NCI-H2196 treated with DMSO at 0.1 percent for 48 hours (cell line): ENCODE data around the gene KASH5.
A peak's percentile ranks its signal among the peaks of the same experiment; 100 is the strongest.

ENCODE experiments used
- DNase-seq: peaks from one replicate; lab custom pipeline; 2025; ENCODE audit not compliant: unreplicated experiment; lab: John Stamatoyannopoulos, UW

KASH5 gene

DNA sequence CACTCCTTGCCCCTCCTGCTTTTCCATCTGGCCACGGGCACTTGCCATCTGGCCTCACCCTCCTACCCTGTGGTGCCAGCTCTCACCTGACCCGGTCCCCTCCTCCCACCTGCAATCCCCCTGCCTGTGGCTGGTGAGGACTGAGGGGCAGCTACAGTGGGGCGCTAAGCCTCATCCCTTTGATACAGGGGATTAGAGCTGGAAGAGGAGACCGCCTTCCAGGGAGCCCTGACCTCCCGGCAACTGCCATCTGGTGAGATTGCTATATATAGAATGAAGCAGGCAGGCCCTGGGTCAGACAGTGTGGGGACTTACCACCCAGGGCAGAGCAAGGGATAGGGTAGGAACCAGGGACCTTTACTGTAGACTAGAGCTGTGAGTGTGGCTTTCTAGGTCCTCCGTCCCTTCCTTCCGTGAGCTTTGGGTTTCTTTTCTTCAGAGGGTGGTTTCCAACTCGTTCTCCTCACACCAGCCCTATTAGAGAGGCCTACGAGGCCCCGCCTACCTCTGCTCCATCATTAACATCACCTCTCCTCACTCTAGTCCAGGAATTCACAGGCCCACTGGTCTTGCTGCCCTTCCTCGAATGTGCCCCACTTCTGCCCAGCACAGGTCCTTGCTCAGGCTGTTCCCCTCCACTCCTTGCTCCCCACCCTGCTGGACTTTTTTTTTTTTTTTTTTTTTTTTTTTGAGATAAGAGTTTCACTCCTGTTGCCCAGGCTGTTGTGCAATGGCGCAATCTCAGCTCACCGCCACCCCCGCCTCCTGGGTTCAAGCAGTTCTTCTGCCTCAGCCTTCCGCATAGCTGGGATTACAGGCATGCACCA lies 7.7 kb downstream of the KASH5 start:
- no peak for DNase-seq

DNA sequence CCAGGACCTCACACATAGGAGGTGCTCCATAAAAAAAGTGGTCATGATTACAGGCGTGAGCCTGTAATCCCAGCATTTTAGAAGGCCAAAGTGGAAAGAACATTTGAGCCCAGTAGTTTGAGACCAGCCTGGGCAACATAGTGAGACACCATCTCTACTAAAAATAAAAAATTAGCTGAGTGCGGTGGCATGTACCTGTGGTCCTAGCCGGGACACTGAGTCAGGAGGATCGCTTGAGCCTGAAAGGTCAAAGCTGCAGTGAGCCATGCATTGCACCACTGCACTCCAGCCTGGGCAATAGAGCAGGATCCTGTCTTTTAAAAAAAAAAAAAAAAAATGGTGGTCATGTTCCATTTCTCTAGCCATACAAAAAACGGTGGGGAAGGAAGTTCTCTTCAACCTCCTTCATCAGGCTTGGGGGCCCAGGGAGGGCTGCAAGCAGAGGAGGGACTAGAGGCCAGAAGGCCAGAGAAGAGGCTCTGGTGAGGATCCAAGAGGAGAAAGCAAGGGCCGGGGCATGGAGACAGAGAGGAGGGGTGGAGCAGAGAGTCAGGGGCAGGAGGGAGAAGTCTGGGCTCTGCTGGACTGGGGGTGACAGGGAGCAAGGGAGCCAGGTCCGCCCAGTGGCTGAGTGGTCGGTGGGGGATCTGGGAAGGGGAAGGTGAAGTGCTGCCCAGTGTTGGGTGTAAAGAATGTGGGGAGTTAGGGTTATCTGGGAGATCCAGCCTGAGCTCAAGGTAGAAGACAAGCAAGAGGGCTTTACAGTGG lies 8.9 kb downstream of the KASH5 start:
- no peak for DNase-seq

DNA sequence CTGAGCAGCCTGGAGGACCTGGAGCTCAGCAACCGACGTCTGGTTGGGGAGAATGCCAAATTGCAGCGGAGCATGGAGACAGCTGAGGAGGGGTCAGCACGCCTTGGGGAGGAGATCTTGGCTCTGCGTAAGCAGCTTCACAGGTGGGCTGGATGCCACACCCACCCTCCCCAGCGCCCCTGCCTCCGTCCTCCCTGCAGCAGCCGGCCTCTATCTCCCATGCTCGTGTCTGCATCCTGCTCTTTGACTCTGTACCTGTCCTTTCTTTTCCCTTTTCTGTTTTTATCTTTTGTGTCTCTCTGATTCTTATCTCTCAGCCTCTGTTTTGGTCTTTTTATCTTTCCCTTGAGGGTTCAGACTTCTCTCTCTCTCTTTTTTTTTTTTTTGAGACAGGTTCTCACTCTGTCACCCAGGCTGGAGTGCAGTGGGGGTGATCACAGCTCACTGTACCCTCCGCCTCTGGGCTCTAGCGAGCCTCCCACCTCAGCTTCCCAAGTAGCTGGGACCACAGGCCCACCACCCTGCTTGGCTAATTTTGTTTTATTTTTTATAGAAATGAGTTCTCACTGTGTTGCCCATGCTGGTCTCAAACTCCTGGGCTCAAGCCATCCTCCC lies 10.1 kb downstream of the KASH5 start:
- DNase-seq, result no peak

DNA sequence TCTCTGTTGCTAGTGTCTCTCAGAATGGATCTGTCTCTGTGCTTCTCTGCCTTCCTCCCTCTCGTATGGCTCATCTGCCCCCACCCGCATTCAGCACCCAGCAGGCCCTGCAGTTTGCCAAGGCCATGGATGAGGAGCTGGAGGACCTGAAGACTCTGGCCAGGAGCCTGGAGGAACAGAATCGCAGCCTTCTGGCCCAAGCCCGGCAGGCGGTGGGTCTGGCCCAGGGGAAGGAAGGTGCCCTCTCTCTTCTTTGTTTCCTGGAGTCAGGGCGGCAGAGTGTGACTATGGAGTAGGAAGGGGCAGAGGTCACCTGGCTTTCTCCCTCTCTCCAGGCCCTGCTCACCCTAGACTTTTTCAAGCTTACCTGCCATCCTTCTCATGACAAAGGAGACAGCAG lies 10.9 kb downstream of the KASH5 start:
- DNase-seq, result no peak

DNA sequence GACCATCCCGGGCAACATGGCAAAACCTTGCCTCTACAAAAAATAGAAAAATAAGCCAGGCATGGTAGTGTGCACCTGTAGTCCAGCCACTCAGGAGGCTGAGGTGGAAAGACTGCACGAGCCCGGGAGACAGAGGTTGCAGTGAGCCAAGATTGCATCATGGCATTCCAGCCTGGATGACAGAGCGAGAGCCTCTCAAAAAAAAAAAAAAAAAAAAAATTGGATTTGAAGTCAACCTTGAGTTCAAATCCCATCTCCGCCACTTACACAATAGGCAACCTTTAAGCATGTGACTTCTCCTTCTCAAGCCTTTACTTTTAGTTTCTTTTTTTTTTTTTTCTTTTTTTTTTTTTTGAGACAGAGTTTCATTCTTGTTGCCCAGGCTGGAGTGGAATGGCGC lies 12.0 kb downstream of the KASH5 start:
- DNase-seq, result no peak

DNA sequence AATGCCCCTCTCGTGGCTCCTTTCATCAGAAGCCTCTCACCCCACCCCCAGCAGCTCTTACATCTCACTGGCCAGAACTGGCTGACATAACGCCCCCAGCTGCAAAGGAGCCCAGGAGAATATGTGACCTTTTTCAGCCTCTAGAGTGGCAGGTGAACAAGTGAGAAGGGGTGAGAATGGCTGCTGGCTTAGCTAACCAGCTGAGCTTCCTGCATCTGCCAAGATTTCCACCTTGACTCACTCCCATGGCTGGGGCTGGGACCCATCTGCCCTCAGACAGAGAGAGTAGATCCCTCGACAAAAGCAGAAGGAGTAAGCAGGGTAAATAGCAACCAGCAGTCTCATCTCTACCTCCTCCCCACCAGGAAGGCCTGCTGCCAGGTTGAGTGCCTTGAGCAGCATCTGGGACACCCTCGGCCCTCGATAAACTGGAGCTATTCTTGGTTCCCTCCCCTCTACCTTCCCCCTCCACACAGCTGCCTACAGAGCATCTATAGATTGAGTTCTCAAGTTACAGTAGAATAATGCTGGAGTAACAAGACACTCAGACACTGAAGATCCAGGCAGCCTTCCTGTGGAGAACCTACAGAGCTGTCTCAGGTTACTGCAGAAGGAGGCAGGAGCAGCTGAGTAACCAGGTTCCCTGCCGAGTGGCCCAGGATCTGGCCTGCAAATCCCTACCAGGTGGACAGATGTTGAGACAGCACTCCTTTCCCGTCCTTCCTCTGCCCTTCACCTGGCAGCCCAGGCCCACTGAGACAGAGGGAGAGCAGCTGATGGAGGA lies 15.5 kb downstream of the KASH5 start:
- peak; percentile 97 for DNase-seq

DNA sequence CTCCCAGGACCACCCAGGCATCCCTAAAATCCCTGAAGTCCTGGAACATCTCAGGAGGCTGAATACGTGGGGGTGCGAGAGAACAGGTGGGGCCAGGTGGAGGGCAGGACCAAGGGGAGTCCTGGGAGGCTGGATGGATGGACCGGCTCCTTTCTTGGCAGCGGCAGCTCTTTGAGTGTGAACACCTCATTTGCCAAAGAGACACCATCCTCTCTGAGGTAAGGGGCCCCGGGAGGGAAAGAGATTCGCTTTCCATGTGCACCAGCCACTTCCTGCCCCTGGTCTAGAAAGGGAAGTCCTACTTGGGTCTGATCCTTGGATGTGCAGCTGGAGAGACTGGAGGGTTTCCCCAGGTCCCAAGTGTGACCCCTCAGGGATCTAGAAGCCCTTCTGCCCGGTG lies 19.0 kb downstream of the KASH5 start:
- no peak for DNase-seq

DNA sequence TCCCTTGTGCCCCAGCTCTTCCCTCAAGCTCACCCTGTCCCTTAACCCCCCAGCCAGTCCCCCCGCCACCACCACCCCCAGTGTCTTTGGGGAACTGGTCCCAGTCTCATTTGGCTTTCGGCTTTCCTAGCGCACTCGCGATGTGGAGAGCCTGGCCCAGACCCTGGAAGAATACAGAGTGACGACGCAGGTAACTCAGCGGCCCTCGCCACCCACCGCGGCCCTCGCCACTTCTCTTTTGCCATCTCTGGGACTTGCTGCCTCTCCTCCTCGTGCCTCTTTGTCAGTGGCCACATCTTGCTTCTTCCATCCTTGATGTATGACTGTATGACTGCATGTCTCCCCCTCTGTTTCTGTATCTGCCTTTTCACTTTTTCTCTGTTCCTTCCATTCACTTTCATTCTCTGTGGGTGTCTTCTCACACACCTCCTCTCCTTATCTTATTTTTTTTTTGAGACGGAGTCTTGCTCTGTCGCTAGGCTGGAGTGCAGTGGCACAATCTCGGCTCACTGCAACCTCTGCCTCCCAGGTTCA lies 19.5 kb downstream of the KASH5 start:
- no peak for DNase-seq

DNA sequence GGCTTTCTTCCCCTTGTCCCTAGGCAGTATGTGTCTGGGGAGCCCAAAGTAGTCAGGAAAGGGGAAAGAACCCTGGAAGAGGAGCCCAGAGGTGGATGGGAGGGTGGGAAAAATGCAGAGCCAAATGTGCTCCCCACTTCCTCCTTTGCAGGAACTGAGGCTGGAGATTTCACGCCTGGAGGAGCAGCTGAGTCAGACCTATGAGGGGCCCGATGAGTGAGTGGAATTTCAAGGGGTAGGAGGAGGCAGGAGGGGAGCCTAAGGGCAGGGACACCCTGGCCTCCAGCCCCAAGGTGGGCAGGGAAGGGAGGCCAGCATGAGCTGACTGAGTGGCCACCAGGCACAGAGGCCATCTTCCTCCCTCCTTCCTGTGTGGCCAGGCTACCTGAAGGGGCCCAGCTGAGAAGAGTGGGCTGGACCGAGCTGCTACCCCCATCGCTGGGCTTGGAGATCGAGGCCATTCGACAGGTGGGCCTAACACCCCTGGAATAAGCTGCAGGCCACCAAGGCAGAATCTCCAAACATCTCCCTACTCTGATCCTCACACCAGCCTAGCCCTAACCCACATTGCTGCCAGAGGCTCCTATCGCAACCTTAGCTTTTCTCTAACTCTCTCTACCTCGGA lies 20.9 kb downstream of the KASH5 start:
- DNase-seq, result no peak

DNA sequence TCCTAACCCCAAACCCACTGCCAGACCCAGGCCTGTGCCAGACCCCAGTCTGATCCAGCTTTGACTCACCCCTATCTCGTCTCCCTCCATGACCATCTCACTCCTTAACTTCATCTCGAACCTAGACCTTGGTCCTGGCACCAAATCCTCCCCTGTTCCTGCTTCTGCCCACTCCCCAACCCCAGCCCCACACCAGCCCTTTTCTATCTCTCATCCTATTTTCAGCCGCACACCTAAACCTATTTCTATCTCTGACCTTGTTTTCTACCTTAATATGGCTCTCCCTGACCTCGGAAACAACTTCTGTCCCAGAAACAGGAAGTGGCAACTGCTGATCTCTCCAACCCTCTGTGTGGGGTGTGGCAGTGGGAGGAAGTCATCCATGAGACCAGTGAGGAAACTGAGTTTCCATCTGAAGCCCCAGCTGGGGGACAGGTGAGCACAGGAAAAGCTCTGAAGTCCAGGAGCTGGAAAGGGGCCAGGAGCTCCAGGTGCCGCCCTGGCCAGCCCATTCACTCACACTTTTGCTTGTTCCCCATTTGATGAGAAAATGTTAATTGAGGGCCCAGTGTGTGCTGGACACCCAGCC lies 21.5 kb downstream of the KASH5 start:
- no peak for DNase-seq

DNA sequence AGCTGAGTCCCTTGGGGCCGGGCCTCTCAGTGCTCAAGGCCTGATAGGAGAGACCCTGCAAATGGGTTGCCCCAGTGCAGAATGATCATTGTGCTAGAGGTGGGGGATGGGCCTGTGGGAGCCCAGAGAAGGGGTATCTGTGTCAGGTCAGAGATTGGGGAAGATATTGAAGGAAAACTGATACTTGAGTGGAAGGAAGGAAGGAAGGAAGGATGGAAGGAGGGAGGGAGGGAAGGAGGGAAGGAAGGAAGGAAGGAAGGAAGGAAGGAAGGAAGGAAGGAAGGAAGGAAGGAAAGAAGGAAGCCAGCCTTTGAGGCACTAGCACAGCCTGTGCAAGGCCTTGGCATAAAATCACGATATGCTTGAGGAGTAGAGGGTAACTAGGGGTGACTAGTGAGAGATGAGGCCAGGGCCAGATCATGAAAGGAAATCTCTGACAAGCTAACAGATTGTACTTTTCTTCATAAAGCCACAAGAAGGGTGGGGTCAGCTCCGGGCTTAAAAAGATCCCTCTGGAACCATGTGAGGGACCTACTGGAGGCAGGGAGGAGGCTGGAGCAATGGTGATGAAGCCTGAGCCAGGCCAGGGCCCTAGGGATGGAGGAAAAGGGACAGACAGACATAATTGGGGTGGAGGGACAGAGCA lies 23.8 kb downstream of the KASH5 start:
- no peak for DNase-seq

DNA sequence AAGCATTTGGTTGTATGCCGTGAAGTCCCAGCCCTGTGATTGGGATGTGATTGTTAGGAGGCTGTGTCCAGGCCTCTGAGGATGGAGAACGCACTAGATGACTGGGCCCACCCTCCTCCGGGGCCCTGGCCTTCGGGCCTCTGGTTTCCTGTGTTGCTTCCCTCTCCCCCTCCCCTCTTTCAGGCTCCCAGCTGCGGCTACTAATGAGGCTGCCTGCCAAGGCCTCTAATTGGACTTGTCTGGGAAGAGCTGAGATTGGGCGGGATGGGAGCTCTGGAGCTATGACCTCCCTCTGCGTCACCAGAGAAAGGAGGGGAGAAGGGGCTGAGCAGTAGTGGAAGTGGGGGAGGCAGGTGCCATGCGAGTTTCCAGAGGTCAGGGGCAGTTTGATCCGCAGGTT lies 25.3 kb downstream of the KASH5 start:
- no peak for DNase-seq

DNA sequence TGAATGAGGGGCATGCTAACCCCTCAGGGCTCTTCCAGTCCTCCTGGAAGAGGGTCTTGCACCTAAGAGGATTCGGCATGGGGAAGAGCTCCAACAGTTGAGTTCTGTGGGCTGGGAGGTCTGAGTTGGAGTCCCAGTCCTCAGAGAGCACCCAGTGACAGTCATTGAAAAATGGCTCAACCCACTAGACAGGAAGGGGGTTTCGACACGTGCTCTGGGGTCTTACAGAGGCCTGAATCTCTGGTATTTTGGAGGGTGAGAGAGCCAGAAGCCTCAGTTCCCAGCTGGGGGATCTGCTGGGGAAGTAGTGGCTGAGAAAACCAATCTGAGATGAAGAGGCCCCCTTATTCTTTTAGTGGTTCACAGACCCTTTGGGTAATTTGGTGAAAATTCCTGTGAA lies 26.2 kb downstream of the KASH5 start:
- DNase-seq, result no peak

DNA sequence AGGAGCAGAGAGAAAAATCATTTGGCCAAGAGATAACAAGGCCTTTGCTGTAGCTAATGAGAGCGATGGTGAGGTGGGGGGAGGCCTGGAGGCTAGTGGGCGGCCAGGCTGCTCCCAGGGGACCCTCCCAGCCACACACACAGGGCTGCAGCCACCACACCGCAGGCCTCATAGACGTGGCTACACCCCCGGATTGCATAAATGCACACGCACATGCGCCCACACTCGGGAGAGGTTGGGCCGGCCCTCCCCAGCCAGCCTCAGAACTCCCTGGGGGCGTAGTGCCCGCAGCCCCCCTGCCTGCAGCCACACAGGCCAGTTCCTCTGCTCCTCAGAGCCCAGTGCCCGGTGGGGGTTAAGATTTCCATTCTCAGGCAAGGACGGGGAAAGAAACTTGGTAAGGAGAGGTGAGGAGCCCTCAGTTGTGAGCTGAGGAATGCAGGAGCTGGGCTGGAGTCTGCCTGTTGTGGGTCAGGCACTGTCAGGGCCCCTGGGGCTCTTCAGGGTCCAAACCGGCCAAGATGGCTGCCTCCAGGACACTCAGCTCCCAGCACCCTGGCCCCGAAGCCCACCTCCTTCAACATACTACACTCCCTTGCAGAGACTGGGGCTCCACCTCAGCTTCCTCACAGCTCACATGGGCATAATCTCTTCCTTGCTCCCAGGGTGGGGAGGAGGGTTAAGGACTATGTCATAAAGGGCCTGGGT lies 27.2 kb downstream of the KASH5 start:
- DNase-seq, result no peak

DNA sequence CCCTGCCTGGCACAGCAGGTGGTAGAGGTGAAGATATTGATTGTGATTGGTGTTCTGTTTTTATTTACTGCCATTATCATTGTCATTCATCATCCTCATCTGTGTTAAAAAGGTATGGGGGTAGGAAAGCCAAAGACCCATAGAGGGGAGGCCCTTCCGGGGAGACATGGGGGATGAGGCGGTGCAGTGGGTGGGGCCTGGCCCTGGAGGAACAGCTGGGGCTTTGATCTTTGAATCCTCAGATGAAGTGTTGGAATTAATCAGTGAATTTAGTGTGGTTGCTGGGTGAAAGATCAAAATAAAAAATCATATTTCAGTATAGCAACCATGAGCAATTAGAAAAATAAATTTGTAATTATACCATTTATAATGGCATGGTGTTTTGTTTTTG lies 27.8 kb downstream of the KASH5 start:
- DNase-seq, result no peak

DNA sequence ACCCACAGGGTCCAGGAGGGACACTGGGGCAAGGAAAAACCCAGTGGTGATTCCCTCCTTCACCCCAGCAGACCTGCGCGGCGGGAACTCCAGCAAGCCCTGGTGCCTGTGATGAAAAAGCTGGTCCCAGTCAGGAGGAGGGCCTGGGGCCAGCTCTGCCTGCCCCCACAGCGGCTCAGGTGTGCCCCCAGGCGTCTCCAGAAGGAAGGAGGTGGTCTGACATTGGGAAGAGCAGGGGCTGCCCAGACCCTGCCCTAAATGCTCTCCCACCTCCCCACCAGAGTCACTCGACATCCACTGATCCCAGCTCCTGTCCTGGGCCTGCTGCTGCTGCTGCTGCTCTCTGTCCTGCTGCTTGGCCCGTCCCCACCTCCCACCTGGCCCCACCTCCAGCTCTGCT lies 29.0 kb downstream of the KASH5 start:
- DNase-seq, result no peak

DNA sequence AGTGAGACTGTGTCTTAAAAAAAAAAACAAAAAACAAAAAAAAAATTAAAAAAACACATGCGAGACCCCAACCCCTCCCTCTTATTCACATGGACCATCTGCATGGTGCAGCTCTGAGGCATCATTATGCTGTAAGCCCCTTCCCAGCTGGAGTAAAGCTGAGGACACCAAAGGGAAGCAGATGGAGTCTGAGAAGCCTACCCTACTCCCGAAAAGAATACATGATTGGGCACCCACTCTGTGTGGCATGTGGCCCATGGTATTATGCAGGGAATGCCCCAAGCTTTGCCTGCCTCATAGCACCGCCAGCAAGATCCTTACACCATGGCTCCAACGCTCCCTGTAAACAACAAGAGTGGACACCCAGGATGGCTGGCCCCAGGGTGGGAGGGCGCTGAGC lies 30.5 kb downstream of the KASH5 start:
- no peak for DNase-seq

DNA sequence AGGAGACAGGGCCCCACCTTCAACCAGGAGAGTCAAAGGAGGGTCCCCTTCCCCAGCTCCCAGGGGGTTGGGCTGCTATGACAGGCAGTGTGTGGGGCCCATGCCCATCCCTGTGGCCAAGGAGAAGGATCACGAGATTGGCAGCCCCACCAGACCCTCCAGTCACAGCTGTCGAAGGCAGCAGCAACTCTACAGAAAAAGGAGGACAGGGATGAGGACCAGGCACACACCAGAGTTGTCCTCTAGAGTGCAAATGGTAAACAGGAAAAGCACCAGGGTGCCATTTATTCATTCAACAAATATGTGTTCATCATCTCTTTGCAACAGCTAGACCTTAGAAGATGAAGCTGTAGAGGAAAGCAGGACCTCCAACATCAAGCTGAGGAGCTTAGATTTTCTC lies 31.1 kb downstream of the KASH5 start:
- DNase-seq, result no peak

DNA sequence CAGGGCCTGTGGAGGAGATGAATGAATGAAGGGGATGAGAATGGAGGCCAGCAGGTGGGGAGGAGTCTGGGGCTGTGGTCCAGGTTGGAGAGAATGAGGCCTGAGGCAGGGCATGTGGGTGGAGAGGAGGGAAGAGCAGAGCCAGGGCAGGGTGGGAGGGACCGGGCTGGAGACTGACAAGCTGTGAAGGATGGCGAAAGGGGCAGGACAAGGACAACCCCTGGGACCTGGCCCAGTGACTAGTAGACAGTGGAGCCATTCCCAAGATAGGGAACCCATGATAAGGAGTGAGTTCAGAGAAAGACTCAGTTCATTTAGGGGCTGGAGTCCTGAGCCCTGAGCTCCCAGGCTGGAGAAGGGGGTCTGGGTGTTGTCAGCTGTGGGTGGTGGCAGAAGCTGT lies 32.2 kb downstream of the KASH5 start:
- DNase-seq, result no peak
